ENCODE results near the gene NDUFA3. TPM values are rescaled to one million over a fixed set of nuclear protein-coding genes. Genes with fewer than 3 reads are reported as not detected.
"Not testable (repeated sequence)": the region's sequence is repeated elsewhere in the genome, so short reads cannot be mapped to it uniquely, and the experiment has no call there.

Gene NDUFA3
- total RNA-seq, 1 experiment from 2014 or later = 128 TPM

DNA sequence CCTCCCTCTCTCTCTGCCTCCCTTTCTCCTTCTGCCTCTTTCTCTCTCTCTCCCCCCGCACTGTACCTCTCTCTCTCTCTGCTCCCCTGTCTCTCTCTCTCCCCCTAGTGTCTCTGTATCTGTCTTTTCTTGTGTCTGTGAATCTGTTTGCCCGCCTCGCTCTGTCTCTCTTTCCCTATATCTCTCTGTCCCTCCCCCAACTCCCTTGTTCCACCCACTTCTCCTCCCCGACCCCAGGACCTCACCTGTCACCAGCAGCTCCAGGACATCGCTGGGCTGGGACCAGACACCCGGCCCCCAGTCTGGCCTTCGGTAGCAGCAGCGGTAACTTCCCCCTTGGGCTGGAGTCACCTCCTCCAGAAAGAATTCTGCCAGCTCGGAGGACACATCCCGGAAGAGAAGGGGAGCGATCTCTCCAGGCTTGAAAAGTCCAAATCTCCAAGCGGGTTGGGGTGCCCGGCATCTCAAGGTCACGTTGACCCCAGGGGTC, 6.0 kb upstream of the NDUFA3 start:
- intact Hi-C loops (cut with micrococcal nuclease) = no loop called here
- ChIA-PET CTCF (interaction anchor here (0.6 to 2.8 kb wide), 4 partner anchors 18 to 304 kb away, joined by 3 to 7 read pairs (median 5); no protein-coding TSS in a partner anchor), POLR2A (interaction anchor here (0.7 to 1.0 kb wide), 3 partner anchors 12 to 103 kb away, joined by 3 to 5 read pairs (median 3); partner anchors contain the start of genes PRPF31 and TFPT)
- no peak for DNase-seq (ENCODE audit: unreplicated experiment)
- H3K9me3 Mint-ChIP-seq (ENCODE audit: unreplicated experiment) = no peaks in the 10 kb centered on the region
- H3K27me3 Mint-ChIP-seq (ENCODE audit: insufficient read depth, unreplicated experiment) = peaks cover 16% of the 10 kb centered on the region
- peak overlapping the region; percentile 40 for H3K4me3 Mint-ChIP-seq (ENCODE audit: unreplicated experiment)
- TF ChIP-seq, protein P1, sequence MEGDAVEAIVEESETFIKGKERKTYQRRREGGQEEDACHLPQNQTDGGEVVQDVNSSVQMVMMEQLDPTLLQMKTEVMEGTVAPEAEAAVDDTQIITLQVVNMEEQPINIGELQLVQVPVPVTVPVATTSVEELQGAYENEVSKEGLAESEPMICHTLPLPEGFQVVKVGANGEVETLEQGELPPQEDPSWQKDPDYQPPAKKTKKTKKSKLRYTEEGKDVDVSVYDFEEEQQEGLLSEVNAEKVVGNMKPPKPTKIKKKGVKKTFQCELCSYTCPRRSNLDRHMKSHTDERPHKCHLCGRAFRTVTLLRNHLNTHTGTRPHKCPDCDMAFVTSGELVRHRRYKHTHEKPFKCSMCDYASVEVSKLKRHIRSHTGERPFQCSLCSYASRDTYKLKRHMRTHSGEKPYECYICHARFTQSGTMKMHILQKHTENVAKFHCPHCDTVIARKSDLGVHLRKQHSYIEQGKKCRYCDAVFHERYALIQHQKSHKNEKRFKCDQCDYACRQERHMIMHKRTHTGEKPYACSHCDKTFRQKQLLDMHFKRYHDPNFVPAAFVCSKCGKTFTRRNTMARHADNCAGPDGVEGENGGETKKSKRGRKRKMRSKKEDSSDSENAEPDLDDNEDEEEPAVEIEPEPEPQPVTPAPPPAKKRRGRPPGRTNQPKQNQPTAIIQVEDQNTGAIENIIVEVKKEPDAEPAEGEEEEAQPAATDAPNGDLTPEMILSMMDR (IDR thresholded peaks at IDR 0.05; ENCODE audit: unreplicated experiment) = no peak
- H3K27ac Mint-ChIP-seq (ENCODE audit: low read depth, unreplicated experiment) = no peak overlapping the region
- no peaks in the 10 kb centered on the region for H3K36me3 Mint-ChIP-seq (ENCODE audit: insufficient read depth, unreplicated experiment)
- no TSS peak for BruUV-seq (replicated peaks)
- H3K4me1 Mint-ChIP-seq (ENCODE audit: insufficient read depth, unreplicated experiment) = peaks cover 10% of the 10 kb centered on the region

DNA sequence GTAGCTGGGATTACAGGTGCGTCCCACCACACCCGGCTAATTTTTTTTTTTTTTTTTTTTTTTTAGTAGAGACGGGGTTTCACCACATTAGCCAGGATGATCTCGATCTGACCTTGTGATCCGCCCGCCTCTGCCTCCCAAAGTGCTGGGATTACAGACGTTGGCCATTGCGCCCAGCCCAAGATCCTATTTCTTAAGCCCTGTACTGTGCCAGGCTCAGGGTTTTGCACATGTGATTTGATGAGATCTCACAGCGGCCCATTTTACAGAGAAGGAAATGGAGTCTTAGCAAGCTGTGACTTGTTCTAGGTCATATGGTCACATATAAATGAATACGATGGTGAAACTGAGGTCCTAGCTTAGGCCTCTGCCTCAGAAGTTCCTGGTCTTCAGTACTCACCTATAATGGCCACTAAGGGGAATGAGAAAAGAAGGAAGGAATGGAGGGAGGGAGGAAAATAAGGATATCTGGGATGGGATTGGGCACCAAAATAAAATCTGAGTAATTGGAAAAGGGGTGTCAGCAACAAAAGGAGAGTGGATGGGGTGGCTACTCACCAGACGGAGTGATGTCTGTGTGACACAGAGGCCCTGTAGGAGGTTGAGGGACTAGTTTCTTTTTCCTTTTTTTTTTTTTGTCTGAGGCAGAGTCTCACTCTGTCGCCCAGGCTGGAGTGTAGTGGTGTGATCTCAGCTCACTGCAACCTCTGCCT, 3.3 kb upstream of the NDUFA3 start:
- H3K27me3 Mint-ChIP-seq (ENCODE audit: insufficient read depth, unreplicated experiment) = peaks cover 16% of the 10 kb centered on the region
- TF ChIP-seq, protein P1 (IDR thresholded peaks at IDR 0.05; ENCODE audit: unreplicated experiment) = no peak
- no TSS peak for BruUV-seq (replicated peaks)
- intact Hi-C loops (cut with micrococcal nuclease) = no loop called here
- H3K27ac Mint-ChIP-seq (ENCODE audit: low read depth, unreplicated experiment) = no peak overlapping the region
- H3K4me1 Mint-ChIP-seq (ENCODE audit: insufficient read depth, unreplicated experiment) = peaks cover 10% of the 10 kb centered on the region
- ChIA-PET CTCF (interaction anchor here (0.6 to 2.8 kb wide), 2 partner anchors 290 to 306 kb away, joined by 3 to 7 read pairs; no protein-coding TSS in a partner anchor), POLR2A (no interaction called here)
- no peak for DNase-seq (ENCODE audit: unreplicated experiment)
- no peaks in the 10 kb centered on the region for H3K9me3 Mint-ChIP-seq (ENCODE audit: unreplicated experiment)
- H3K36me3 Mint-ChIP-seq (ENCODE audit: insufficient read depth, unreplicated experiment) = no peaks in the 10 kb centered on the region
- H3K4me3 Mint-ChIP-seq (ENCODE audit: unreplicated experiment) = no peak overlapping the region

- BruUV-seq (replicated peaks); H3K36me3 Mint-ChIP-seq (ENCODE audit: insufficient read depth, unreplicated experiment); H3K9me3 Mint-ChIP-seq (ENCODE audit: unreplicated experiment); H3K27ac Mint-ChIP-seq (ENCODE audit: low read depth, unreplicated experiment); POLR2A ChIA-PET; H3K4me3 Mint-ChIP-seq (ENCODE audit: unreplicated experiment); DNase-seq (ENCODE audit: unreplicated experiment): not testable (repeated sequence)
- intact Hi-C loops (cut with micrococcal nuclease) = loop anchor here (10.0 kb wide), 1 partner anchor 235 kb away; the partner anchor contains the start of gene MYADM
- peaks cover 10% of the 10 kb centered on the region for H3K4me1 Mint-ChIP-seq (ENCODE audit: insufficient read depth, unreplicated experiment)
- CTCF ChIA-PET = interaction anchor here (0.6 kb wide), 1 partner anchor 290 kb away, joined by 3 read pairs; no protein-coding TSS in a partner anchor
- H3K27me3 Mint-ChIP-seq (ENCODE audit: insufficient read depth, unreplicated experiment) = peaks cover 16% of the 10 kb centered on the region
These were observed 2.8 kb upstream of the NDUFA3 start for GRCh38 chr19:54099903-54100255.

DNA sequence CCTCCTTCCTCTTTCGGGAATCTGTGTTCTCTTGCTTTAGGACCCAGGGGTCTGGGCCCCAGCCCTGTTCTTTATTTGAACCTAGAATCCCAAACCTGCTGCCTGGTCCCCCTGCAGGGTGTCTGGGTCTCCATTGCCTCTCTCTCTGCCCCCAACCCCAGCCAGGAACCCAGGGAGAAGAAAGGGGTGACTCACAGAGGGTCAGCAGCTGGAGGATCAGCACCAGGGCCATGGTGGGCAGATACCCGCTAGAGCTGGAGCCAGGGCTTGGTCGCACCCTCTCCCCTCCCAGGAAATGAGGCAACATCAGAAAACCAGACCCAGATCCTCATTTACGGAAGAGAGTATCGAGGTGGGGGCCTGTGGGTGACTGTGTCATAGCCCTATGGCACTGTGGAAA, 2.1 kb upstream of the NDUFA3 start, which contains the start of gene OSCAR:
Gene OSCAR (minus strand): TSS at position 243 of the 400 bp plus-strand sequence. CDS start 11 bp downstream, at position 232.
- Mint-ChIP-seq H3K27me3 (ENCODE audit: insufficient read depth, unreplicated experiment) (peaks cover 16% of the 10 kb centered on the region), H3K36me3 (ENCODE audit: insufficient read depth, unreplicated experiment) (peaks cover 12% of the 10 kb centered on the region), H3K4me3 (ENCODE audit: unreplicated experiment) (peak within 1 kb of the TSS; percentile 44), H3K9me3 (ENCODE audit: unreplicated experiment) (no peaks in the 10 kb centered on the region), H3K27ac (ENCODE audit: low read depth, unreplicated experiment) (no peak within 1 kb of the TSS), H3K4me1 (ENCODE audit: insufficient read depth, unreplicated experiment) (peaks cover 12% of the 10 kb centered on the region)
- intact Hi-C loops (cut with micrococcal nuclease) = loop anchor here (10.0 kb wide), 1 partner anchor 236 kb away; the partner anchor contains the start of gene MYADM
- BruUV-seq (replicated peaks) = no TSS peak
- TF ChIP-seq, protein P1 (IDR thresholded peaks at IDR 0.05; ENCODE audit: unreplicated experiment) = no peak
- ChIA-PET CTCF (interaction anchor here (1.2 kb wide), 1 partner anchor 70 kb away, joined by 4 read pairs; no protein-coding TSS in a partner anchor), POLR2A (no interaction called here)
- DNase-seq (ENCODE audit: unreplicated experiment) = no peak
